Vagina (tissue), 2 donors: Measurements from ENCODE around the gene GSTM5.

ENCODE experiments used
- POLR2A ChIP-seq, 2 donors: fragments of 450-650 bp; IDR thresholded peaks; one replicate each; pipeline ENCODE4 v1.6.1; 2017; ENCODE audit warnings: antibody characterized with exemption in 2 of 2, mild to moderate bottlenecking in 2 of 2, moderate library complexity in 2 of 2
- POLR2AphosphoS5 ChIP-seq, 2 donors: sonication (generic); formaldehyde crosslinking; IDR thresholded peaks; one replicate each; pipeline ENCODE4 v1.9.0; 2017; ENCODE audit warnings: antibody characterized with exemption in 2 of 2, mild to moderate bottlenecking in 2 of 2, low read depth in 1 of 2; ENCODE audit not compliant: insufficient read depth in 1 of 2
- TF ChIP-seq, protein P1 (sequence below), 3 experiments: fragments of 450-650 bp in 2 of 3; fragments of 200-600 bp in 1 of 3; sonication (generic) in 1 of 3; IDR thresholded peaks; one replicate each; pipeline ENCODE4 v1.5.1; 2017 to 2019; ENCODE audit warnings: antibody characterized with exemption in 3 of 3, mild to moderate bottlenecking in 2 of 3, moderate library complexity in 2 of 3

- TF ChIP-seq, protein P1, sequence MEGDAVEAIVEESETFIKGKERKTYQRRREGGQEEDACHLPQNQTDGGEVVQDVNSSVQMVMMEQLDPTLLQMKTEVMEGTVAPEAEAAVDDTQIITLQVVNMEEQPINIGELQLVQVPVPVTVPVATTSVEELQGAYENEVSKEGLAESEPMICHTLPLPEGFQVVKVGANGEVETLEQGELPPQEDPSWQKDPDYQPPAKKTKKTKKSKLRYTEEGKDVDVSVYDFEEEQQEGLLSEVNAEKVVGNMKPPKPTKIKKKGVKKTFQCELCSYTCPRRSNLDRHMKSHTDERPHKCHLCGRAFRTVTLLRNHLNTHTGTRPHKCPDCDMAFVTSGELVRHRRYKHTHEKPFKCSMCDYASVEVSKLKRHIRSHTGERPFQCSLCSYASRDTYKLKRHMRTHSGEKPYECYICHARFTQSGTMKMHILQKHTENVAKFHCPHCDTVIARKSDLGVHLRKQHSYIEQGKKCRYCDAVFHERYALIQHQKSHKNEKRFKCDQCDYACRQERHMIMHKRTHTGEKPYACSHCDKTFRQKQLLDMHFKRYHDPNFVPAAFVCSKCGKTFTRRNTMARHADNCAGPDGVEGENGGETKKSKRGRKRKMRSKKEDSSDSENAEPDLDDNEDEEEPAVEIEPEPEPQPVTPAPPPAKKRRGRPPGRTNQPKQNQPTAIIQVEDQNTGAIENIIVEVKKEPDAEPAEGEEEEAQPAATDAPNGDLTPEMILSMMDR (IDR thresholded peaks at IDR 0.05), result no peak
- no peak for TF ChIP-seq POLR2A (IDR thresholded peaks at IDR 0.05)
- TF ChIP-seq POLR2AphosphoS5 (IDR thresholded peaks at IDR 0.05; ENCODE audit: insufficient read depth in 1 of 2, low read depth in 1 of 2), result no peak
These were observed 38.3 kb downstream of the GSTM5 start for GRCh38 chr1:109750241-109750882.
